Glomerular endothelial cell (primary cell): Measurements from ENCODE around the gene PHACTR4. TPM values are rescaled to one million over a fixed set of nuclear protein-coding genes. Genes with fewer than 3 reads are reported as not detected.
"Not testable (repeated sequence)": the region's sequence is repeated elsewhere in the genome, so short reads cannot be mapped to it uniquely, and the experiment has no call there.

Experiments
- DNase-seq: peaks from one replicate; pipeline ENCODE4 v3.0.0-alpha.2; 2011; ENCODE audit warnings: low read depth, low spot score; ENCODE audit errors: extremely low read depth
- total RNA-seq: library from RNA; depleted of rRNA; stranded (reverse); fragments of >200 nt; gene quantifications from 2 replicates; pipeline ENCODE4 v1.2.3, GENCODE V29; 2015

Gene PHACTR4
- total RNA-seq, 1 donor from 2014 or later = 25.9 TPM

- no peak for DNase-seq
Measured at GRCh38 chr1:28370239-28371009, 884 bp downstream of the PHACTR4 start.

DNA sequence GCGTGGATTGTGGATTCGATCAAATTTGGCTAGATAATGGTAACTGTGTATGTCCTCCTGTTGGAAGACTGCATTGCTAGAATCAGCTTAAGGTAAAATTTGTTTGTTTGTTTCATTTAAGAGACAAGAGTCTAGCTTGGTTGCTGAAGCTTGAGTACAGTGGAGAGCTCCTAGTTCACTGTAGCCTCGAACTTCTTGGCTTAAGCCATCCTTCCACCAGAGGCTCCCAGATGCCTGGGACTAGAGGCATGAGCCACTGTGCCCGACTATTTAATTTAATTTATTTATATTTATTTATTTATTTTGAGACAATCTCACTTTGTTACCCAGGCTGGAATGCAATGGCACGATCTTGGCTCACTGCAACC is 1.5 kb downstream of the PHACTR4 start:
- DNase-seq = no peak

DNA sequence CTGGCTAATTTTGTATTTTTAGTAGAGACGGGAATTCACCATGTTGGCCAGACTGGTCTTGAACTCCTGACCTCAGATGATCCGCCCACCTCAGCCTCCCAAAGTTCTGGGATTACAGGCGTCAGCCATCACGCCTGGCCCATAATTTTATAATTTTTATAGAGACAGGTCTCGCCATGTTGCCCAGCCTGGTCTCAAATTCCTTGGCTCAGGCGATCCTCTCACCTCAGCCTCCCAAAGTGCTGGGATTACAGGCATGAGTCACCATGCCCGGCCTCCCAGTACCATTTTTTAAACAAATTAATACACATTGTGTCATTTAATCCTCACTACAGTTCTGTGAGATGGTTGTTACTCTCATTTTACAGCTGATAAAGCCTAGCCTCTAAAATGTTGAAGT is 3.9 kb downstream of the PHACTR4 start:
- not testable (repeated sequence) for DNase-seq

DNA sequence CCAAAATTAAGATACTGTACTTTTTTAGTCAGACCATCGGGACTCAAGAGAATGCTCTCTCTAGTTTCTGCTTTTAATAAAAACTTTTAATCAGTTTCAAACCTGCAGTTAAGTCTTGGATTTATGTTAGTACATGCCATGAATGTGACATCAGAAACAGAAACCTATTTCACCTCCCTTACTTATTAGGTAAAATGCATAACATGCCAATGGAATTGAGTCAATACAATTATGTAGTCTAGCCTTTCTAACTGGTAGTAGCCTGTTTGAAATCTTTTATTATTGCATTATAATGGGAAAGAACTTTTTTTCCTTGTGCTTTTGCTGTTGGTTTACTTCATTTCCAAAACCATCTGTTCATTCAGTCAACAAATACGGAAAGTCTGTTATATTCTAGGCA is 4.8 kb downstream of the PHACTR4 start:
- DNase-seq = no peak

DNA sequence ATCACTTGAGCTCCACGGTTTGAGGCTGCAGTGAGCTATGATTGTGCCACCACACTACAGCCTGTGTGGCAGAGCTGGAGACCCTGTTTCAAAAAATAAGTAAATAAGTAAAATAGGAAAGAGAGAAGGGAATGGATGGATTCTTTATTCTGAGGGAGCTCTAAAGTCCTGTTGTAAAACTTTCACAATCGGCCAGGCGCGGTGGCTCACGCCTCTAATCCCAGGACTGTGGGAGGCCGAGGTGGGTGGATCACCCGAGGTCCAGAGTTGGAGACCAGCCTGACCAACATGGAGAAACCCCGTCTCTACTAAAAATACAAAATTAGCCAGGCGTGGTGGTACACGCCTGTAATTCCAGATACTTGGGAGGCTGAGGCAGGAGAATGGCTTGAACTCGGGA is 6.1 kb downstream of the PHACTR4 start:
- DNase-seq = not testable (repeated sequence)

- DNase-seq = not testable (repeated sequence)
Measured at GRCh38 chr1:28376195-28376594, 6.7 kb downstream of the PHACTR4 start.

- no peak for DNase-seq
Measured at GRCh38 chr1:28378906-28379305, 9.4 kb downstream of the PHACTR4 start.

DNA sequence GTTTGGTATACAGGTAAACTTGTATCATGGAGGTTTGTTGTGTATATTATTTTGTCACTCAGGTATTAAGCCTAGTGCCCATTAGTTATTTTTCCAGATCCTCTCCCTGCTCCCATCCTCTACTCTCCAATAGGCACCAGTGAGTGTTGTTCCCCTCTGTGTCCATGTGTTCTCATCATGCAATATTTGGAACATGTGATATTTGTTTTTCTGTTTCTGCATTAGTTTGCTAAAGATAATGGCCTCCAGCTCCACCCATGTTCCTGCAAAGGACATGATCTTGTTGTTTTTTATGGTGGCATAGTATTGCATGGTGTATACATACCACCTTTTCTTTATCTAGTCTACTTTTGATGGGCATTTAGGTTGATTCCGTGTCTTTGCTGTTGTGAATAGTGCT is 10.9 kb downstream of the PHACTR4 start:
- no peak for DNase-seq

- DNase-seq = not testable (repeated sequence)
Measured at GRCh38 chr1:28383785-28384184, 14.2 kb downstream of the PHACTR4 start.

GRCh38 chr1:28392027-28392652 is 22.6 kb downstream of the PHACTR4 start:
- no peak for DNase-seq

GRCh38 chr1:28394136-28394535 is 24.6 kb downstream of the PHACTR4 start:
- DNase-seq = no peak

- no peak for DNase-seq
Measured at GRCh38 chr1:28395181-28395580, 25.6 kb downstream of the PHACTR4 start.

DNA sequence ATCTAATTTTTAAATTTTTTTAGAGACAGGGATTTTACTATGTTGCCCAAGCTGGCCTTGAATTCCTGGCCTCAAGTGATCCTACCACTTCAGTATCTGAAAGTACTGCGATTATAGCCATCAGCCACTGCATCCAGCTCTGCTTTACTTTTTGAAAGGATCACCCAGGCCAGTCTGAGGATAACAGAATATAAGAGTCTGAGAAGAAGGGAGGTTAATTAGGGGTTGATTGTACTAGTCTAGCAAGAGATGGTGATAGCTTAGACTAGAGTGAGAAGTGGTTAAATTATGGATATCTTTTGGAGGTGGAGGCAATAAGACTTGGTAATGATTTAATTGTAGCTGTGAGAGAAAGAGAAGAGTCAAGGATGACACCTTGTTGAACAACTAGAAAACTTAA is 32.2 kb downstream of the PHACTR4 start:
- DNase-seq = no peak

DNA sequence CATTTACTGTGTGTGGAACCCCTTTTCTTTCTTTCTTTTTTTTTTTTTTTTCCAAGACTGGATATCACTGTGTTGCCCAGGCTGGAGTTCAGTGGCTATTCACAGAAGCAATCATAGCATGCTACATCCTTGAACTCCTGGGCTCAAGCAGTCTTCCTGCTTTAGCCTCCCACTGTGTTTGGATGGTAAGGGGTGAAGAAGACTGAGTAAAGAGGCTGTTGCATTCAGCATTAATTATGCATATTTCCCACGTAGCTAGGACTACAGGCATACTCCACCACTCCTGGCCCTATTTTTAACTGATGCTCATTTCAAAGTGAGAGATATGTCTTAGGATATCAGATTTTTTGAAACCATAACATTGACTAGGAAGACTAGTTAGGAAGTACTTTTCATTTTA is 39.5 kb downstream of the PHACTR4 start:
- no peak for DNase-seq

DNA sequence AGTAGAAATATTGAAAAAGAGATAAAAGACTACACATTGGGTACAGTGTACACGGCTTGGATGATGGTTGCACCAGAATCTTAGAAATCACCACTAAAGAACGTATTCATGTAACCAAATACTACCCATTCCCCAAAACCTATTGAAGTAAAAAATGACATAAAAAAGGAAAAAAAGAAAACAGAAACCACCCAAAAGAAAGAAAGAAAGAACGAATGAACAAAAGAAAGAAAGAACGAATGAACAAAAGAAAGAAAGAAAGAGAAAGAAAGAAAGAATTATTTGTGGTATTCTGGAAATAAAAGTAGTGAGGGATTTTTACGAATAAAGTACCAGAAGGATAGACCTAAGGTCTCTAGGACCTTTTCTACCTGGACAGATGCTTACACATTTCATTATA is 42.1 kb downstream of the PHACTR4 start:
- no peak for DNase-seq

- no peak for DNase-seq
Measured at GRCh38 chr1:28412731-28413130, 43.2 kb downstream of the PHACTR4 start.

GRCh38 chr1:28416509-28417194 is 47.1 kb downstream of the PHACTR4 start:
- no peak for DNase-seq

- no peak for DNase-seq
Measured at GRCh38 chr1:28417441-28417922, 47.9 kb downstream of the PHACTR4 start.

DNA sequence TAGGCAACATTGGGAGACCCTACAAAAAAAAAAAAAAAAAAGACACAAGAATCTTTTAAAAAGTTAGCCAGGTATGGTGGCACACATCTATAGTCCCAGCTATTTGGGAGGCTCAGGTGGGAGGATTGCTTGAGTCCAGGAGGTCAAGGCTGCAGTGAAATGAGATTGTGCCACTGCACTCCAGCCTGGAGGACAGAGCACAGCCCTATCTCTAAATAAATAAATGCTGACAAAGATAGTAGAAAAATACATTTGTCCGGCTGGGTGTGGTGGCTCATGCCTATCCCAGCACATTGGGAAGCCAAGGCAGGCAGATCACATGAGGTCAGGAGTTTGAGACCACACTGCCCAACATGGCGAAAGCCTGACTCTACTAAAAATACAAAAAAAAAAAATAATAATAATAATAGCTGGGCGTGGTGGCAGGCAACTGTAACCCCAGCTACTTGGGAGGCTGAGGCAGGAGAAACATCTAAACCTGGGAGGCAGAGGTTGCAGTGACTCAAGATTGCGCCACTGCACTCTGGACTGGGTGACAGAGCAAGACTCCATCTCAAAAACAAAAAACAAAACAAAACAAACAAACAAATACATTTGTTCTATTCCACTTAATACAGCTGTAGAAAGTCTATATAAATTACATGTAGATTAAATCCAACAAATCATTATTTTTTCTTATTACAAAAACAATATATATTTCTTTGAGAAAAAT is 48.5 kb downstream of the PHACTR4 start:
- DNase-seq = no peak

GRCh38 chr1:28421744-28422143 is 52.2 kb downstream of the PHACTR4 start:
- DNase-seq = no peak

DNA sequence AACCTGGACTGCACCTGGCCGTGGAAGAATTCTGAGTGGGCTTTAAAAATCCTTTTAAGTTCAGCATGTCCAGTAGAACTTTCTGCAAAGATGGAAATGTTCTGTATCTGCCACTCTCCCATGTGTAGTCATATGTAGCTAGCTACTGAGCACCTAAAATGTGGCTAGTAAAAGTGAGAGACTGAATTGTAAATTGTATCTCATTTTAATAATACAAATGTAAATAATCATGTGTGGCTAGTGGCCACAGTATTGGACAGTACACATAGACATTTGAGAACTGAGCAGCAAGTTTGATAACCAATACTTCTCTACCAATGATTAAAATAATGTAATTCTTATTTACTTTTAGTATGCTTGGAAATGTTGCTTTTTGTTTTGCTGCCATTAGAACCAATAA is 57.3 kb downstream of the PHACTR4 start:
- no peak for DNase-seq
